CD8-positive, alpha-beta memory T cell (primary cell): Measurements from ENCODE around the gene SPATA20. TPM values are rescaled to one million over a fixed set of nuclear protein-coding genes. Genes with fewer than 3 reads are reported as not detected.

ENCODE experiments used
- CTCF ChIA-PET: fragments of 350-600 bp; sonication (Branson Sonifier 250); formaldehyde crosslinking; loops from one replicate; lab custom pipeline; 2021; ENCODE audit warnings: antibody characterized with exemption; lab: Charles Lee
- POLR2A ChIA-PET: fragments of 350-600 bp; sonication (Branson Sonifier 250); formaldehyde crosslinking; loops from one replicate; lab custom pipeline; 2021; ENCODE audit warnings: antibody characterized with exemption; lab: Charles Lee
- DNase-seq, 5 donors: peaks; one replicate each; pipeline versions ENCODE4 v3.0.0 to v3.0.0-alpha.2; 2020 to 2022; ENCODE audit warnings: mixed read lengths in 1 of 5
- H3K27ac ChIP-seq: one replicate; pipeline ENCODE4 v1.7.0; 2013; ENCODE audit warnings: low read depth, mild to moderate bottlenecking, low read length, moderate library complexity
- H3K27me3 ChIP-seq: 2 replicates; pipeline ENCODE4 v1.7.0; 2013; ENCODE audit warnings: low read length, mild to moderate bottlenecking; ENCODE audit not compliant: insufficient read depth, poor library complexity, severe bottlenecking
- H3K36me3 ChIP-seq: 2 replicates; pipeline ENCODE4 v1.7.0; 2013; ENCODE audit warnings: mild to moderate bottlenecking, low read length, moderate library complexity; ENCODE audit not compliant: insufficient read depth
- H3K4me1 ChIP-seq: 2 replicates; pipeline ENCODE4 v1.7.0; 2013; ENCODE audit warnings: mild to moderate bottlenecking, low read length, moderate library complexity; ENCODE audit not compliant: insufficient read depth
- H3K4me3 ChIP-seq: 2 replicates; pipeline ENCODE4 v1.7.0; 2013; ENCODE audit warnings: mild to moderate bottlenecking, low read length
- H3K9me3 ChIP-seq: 2 replicates; pipeline ENCODE4 v1.7.0; 2013; ENCODE audit warnings: mild to moderate bottlenecking, low read length
- H3K27ac Mint-ChIP-seq, 8 donors: one replicate each; pipeline ENCODE4 v1.8.0; 2020 to 2021; ENCODE audit warnings: mixed read lengths in 8 of 8, mild to moderate bottlenecking in 6 of 8, inconsistent platforms in 3 of 8, moderate library complexity in 3 of 8
- H3K27me3 Mint-ChIP-seq, 2 donors: one replicate each; pipeline ENCODE4 v1.8.0; 2020 to 2021; ENCODE audit warnings: mixed read lengths in 2 of 2, mild to moderate bottlenecking in 1 of 2, moderate library complexity in 1 of 2
- H3K36me3 Mint-ChIP-seq, 3 donors: one replicate each; pipeline ENCODE4 v1.8.0; 2020 to 2021; ENCODE audit warnings: mixed read lengths in 3 of 3, inconsistent platforms in 1 of 3, mild to moderate bottlenecking in 1 of 3
- H3K4me1 Mint-ChIP-seq, 3 donors: one replicate each; pipeline ENCODE4 v1.8.0; 2020 to 2021; ENCODE audit warnings: mixed read lengths in 3 of 3, inconsistent platforms in 1 of 3, mild to moderate bottlenecking in 1 of 3
- H3K4me3 Mint-ChIP-seq, 7 donors: one replicate each; pipeline ENCODE4 v1.8.0; 2020 to 2021; ENCODE audit warnings: mixed read lengths in 7 of 7, mild to moderate bottlenecking in 6 of 7, moderate library complexity in 4 of 7, inconsistent platforms in 2 of 7
- H3K9me3 Mint-ChIP-seq, 5 donors: one replicate each; pipeline ENCODE4 v1.8.0; 2020 to 2022; ENCODE audit warnings: mixed read lengths in 5 of 5, mild to moderate bottlenecking in 3 of 5, moderate library complexity in 2 of 5, inconsistent platforms in 1 of 5
- polyA plus RNA-seq: library from polyadenylated mRNA; unstranded; fragments of 300-500 nt; fragmentation: Illumina TruSeq; gene quantifications from one replicate; pipeline ENCODE4 v1.2.3, GENCODE V29; 2021
- total RNA-seq, 2 experiments: library from RNA; stranded (reverse); gene quantifications; one replicate each; pipeline ENCODE4 v1.2.3, GENCODE V29; 2021

Gene SPATA20
- total and polyA plus RNA-seq, 3 experiments from 2014 or later, result 11.0 to 42.9 (median 34.7) TPM

- no peak for DNase-seq
- H3K4me1 ChIP-seq, result no peaks in the 10 kb centered on the region
- Mint-ChIP-seq H3K9me3 (no peaks in the 10 kb centered on the region), H3K27ac (no peak overlapping the region), H3K27me3 (peaks cover 2 to 5% of the 10 kb centered on the region in 2 donors), H3K4me3 (no peak overlapping the region), H3K4me1 (no peaks in the 10 kb centered on the region), H3K36me3 (no peaks in the 10 kb centered on the region)
- no peaks in the 10 kb centered on the region for H3K9me3 ChIP-seq
- no peaks in the 10 kb centered on the region for H3K27me3 ChIP-seq
- no peaks in the 10 kb centered on the region for H3K36me3 ChIP-seq
- ChIA-PET CTCF (no interaction called here), POLR2A (no interaction called here)
- no peak overlapping the region for H3K27ac ChIP-seq
- H3K4me3 ChIP-seq, result no peak overlapping the region
These were observed 23.8 kb upstream of the SPATA20 start for GRCh38 chr17:50523208-50523607.

- no peaks in the 10 kb centered on the region for H3K4me1 ChIP-seq
- H3K36me3 Mint-ChIP-seq, result no peaks in the 10 kb centered on the region
- CTCF ChIA-PET, result no interaction called here
- no peaks in the 10 kb centered on the region for H3K36me3 ChIP-seq
- H3K9me3 ChIP-seq, result no peaks in the 10 kb centered on the region
- no peak overlapping the region for H3K4me3 ChIP-seq
- H3K27ac ChIP-seq, result no peak overlapping the region
- H3K4me1 Mint-ChIP-seq, result no peaks in the 10 kb centered on the region
- peaks cover 6% of the 10 kb centered on the region for H3K27me3 ChIP-seq
- H3K9me3 Mint-ChIP-seq, result no peaks in the 10 kb centered on the region
- no peak overlapping the region for H3K27ac Mint-ChIP-seq
- H3K27me3 Mint-ChIP-seq, result peaks cover 9 to 18% of the 10 kb centered on the region in 2 donors
- DNase-seq, result no peak
- POLR2A ChIA-PET, result no interaction called here
- no peak overlapping the region for H3K4me3 Mint-ChIP-seq
These were observed 22.1 kb upstream of the SPATA20 start for GRCh38 chr17:50524838-50525237.

GRCh38 chr17:50527155-50527762 lies 19.7 kb upstream of the SPATA20 start:
- Histone ChIP-seq H3K27ac (no peak overlapping the region), H3K27me3 (peaks cover 29% of the 10 kb centered on the region), H3K4me3 (no peak overlapping the region), H3K4me1 (no peaks in the 10 kb centered on the region), H3K9me3 (no peaks in the 10 kb centered on the region), H3K36me3 (no peaks in the 10 kb centered on the region)
- Mint-ChIP-seq H3K4me3 (no peak overlapping the region), H3K36me3 (no peaks in the 10 kb centered on the region), H3K27me3 (peaks cover 29 to 42% of the 10 kb centered on the region in 2 donors), H3K9me3 (no peaks in the 10 kb centered on the region), H3K4me1 (peaks cover 0 to 8% (median 0%) of the 10 kb centered on the region in 3 donors), H3K27ac (no peak overlapping the region)
- ChIA-PET CTCF (interaction anchor here (1.3 kb wide), 1 partner anchor 15 kb away, joined by 3 read pairs; no protein-coding TSS in a partner anchor), POLR2A (no interaction called here)
- no peak for DNase-seq

GRCh38 chr17:50527949-50528474 lies 19.0 kb upstream of the SPATA20 start:
- H3K27me3 ChIP-seq, result peaks cover 37% of the 10 kb centered on the region
- Mint-ChIP-seq H3K36me3 (no peaks in the 10 kb centered on the region), H3K4me3 (no peak overlapping the region), H3K4me1 (peaks cover 0 to 13% (median 0%) of the 10 kb centered on the region in 3 donors), H3K27ac (no peak overlapping the region), H3K27me3 (peaks cover 35 to 49% of the 10 kb centered on the region in 2 donors), H3K9me3 (no peaks in the 10 kb centered on the region)
- DNase-seq, result no peak
- ChIA-PET POLR2A (no interaction called here), CTCF (interaction anchor here (1.3 to 1.8 kb wide), 2 partner anchors 11 to 14 kb away, joined by 3 to 5 read pairs; no protein-coding TSS in a partner anchor)
- H3K27ac ChIP-seq, result no peak overlapping the region
- no peak overlapping the region for H3K4me3 ChIP-seq
- no peaks in the 10 kb centered on the region for H3K9me3 ChIP-seq
- no peaks in the 10 kb centered on the region for H3K36me3 ChIP-seq
- H3K4me1 ChIP-seq, result no peaks in the 10 kb centered on the region

GRCh38 chr17:50529849-50530248 lies 17.1 kb upstream of the SPATA20 start:
- Mint-ChIP-seq H3K9me3 (no peaks in the 10 kb centered on the region), H3K4me3 (no peak overlapping the region), H3K27me3 (peaks cover 45 to 64% of the 10 kb centered on the region in 2 donors), H3K4me1 (peaks cover 0 to 24% (median 4%) of the 10 kb centered on the region in 3 donors), H3K36me3 (no peaks in the 10 kb centered on the region), H3K27ac (no peak overlapping the region)
- Histone ChIP-seq H3K27me3 (peaks cover 44% of the 10 kb centered on the region), H3K9me3 (no peaks in the 10 kb centered on the region), H3K4me1 (no peaks in the 10 kb centered on the region), H3K27ac (no peak overlapping the region), H3K36me3 (no peaks in the 10 kb centered on the region), H3K4me3 (no peak overlapping the region)
- DNase-seq, result no peak
- POLR2A ChIA-PET, result no interaction called here
- CTCF ChIA-PET, result no interaction called here

GRCh38 chr17:50531428-50532025 lies 15.4 kb upstream of the SPATA20 start:
- H3K4me1 Mint-ChIP-seq, result peaks cover 0 to 24% (median 4%) of the 10 kb centered on the region in 3 donors

GRCh38 chr17:50532452-50533024 lies 14.4 kb upstream of the SPATA20 start, which contains the start of gene EPN3:
Gene EPN3, plus strand, starts transcription at chr17:50532735. Its CDS starts 3,822 bp downstream, at chr17:50536557.
- Mint-ChIP-seq H3K9me3 (no peaks in the 10 kb centered on the region), H3K36me3 (no peaks in the 10 kb centered on the region), H3K27me3 (peaks cover 56 to 72% of the 10 kb centered on the region in 2 donors), H3K27ac (no peak within 1 kb of the TSS), H3K4me3 (peak within 1 kb of the TSS in 1 of 7 donors; percentile 51), H3K4me1 (peaks cover 0 to 24% (median 4%) of the 10 kb centered on the region in 3 donors)
- POLR2A ChIA-PET, result no interaction called here
- peaks cover 44% of the 10 kb centered on the region for H3K27me3 ChIP-seq
- H3K36me3 ChIP-seq, result no peaks in the 10 kb centered on the region
- no peak within 1 kb of the TSS for H3K4me3 ChIP-seq
- H3K9me3 ChIP-seq, result no peaks in the 10 kb centered on the region
- CTCF ChIA-PET, result no interaction called here
- no peak for DNase-seq
- no peaks in the 10 kb centered on the region for H3K4me1 ChIP-seq
- no peak within 1 kb of the TSS for H3K27ac ChIP-seq

More at GRCh38 chr17:50531428-50532025, 15.4 kb upstream of the SPATA20 start:
- Histone ChIP-seq H3K9me3 (no peaks in the 10 kb centered on the region), H3K36me3 (no peaks in the 10 kb centered on the region), H3K27me3 (peaks cover 44% of the 10 kb centered on the region), H3K4me1 (no peaks in the 10 kb centered on the region), H3K4me3 (no peak overlapping the region), H3K27ac (no peak overlapping the region)
- H3K36me3 Mint-ChIP-seq, result no peaks in the 10 kb centered on the region
- no peak overlapping the region for H3K27ac Mint-ChIP-seq
- DNase-seq, result no peak
- CTCF ChIA-PET, result no interaction called here
- POLR2A ChIA-PET, result no interaction called here
- no peaks in the 10 kb centered on the region for H3K9me3 Mint-ChIP-seq
- peaks cover 56 to 72% of the 10 kb centered on the region in 2 donors for H3K27me3 Mint-ChIP-seq
- H3K4me3 Mint-ChIP-seq, result no peak overlapping the region

GRCh38 chr17:50533185-50533584 lies 13.8 kb upstream of the SPATA20 start:
- no peaks in the 10 kb centered on the region for H3K36me3 Mint-ChIP-seq
- Histone ChIP-seq H3K9me3 (no peaks in the 10 kb centered on the region), H3K4me3 (no peak overlapping the region), H3K27me3 (peaks cover 44% of the 10 kb centered on the region), H3K36me3 (no peaks in the 10 kb centered on the region), H3K4me1 (no peaks in the 10 kb centered on the region), H3K27ac (no peak overlapping the region)
- CTCF ChIA-PET, result no interaction called here
- H3K27me3 Mint-ChIP-seq, result peaks cover 55 to 71% of the 10 kb centered on the region in 2 donors
- POLR2A ChIA-PET, result no interaction called here
- DNase-seq, result no peak
- no peak overlapping the region for H3K27ac Mint-ChIP-seq
- H3K4me1 Mint-ChIP-seq, result peaks cover 0 to 24% (median 4%) of the 10 kb centered on the region in 3 donors
- H3K9me3 Mint-ChIP-seq, result no peaks in the 10 kb centered on the region
- H3K4me3 Mint-ChIP-seq, result peak overlapping the region in 1 of 7 donors; percentile 51
